Epithelial cell of proximal tubule (primary cell): Measurements from ENCODE around the gene CHST5. TPM values are rescaled to one million over a fixed set of nuclear protein-coding genes. Genes with fewer than 3 reads are reported as not detected.
A peak's percentile ranks its signal among the peaks of the same experiment; 100 is the strongest.

Experiments used
- DNase-seq: peaks from one replicate; pipeline ENCODE4 v3.0.0-alpha.2; 2011; ENCODE audit warnings: low read depth
- H3K4me3 ChIP-seq: 2 replicates; pipeline ENCODE4 v1.5.1; 2011; ENCODE audit warnings: low read depth, mild to moderate bottlenecking, low read length
- total RNA-seq: library from RNA; depleted of rRNA; stranded (reverse); fragments of >200 nt; gene quantifications from 2 replicates; pipeline ENCODE4 v1.2.3, GENCODE V29; 2015
- TF ChIP-seq, protein P1 (sequence below): conservative IDR thresholded peaks from 2 replicates; pipeline ENCODE4 v1.5.1; 2012; ENCODE audit warnings: low read depth, mild to moderate bottlenecking, low read length

Gene CHST5
- total RNA-seq, 1 donor from 2014 or later, result not detected

DNA sequence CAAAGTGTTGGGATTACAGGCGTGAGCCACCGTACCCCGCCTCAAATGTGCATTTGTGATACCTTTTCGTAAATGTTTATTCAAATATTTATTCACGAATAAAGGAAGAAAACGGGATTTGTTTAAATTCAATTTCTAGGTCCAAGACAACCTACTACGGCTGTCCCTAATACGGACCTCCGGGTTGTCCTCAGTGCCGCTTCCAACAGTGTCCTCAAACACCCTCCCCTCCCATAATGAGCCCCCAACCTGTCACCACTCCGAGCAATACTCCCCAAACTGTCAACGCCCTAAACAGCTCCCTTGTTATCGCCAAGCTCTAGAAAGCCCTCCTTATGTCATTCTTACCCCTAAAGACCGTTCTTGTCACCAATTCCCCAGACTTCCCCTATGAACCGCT, 29.7 kb upstream of the CHST5 start:
- H3K4me3 ChIP-seq, result peak overlapping the region; percentile 98
- TF ChIP-seq, protein P1, sequence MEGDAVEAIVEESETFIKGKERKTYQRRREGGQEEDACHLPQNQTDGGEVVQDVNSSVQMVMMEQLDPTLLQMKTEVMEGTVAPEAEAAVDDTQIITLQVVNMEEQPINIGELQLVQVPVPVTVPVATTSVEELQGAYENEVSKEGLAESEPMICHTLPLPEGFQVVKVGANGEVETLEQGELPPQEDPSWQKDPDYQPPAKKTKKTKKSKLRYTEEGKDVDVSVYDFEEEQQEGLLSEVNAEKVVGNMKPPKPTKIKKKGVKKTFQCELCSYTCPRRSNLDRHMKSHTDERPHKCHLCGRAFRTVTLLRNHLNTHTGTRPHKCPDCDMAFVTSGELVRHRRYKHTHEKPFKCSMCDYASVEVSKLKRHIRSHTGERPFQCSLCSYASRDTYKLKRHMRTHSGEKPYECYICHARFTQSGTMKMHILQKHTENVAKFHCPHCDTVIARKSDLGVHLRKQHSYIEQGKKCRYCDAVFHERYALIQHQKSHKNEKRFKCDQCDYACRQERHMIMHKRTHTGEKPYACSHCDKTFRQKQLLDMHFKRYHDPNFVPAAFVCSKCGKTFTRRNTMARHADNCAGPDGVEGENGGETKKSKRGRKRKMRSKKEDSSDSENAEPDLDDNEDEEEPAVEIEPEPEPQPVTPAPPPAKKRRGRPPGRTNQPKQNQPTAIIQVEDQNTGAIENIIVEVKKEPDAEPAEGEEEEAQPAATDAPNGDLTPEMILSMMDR, result no peak
- no peak for DNase-seq

DNA sequence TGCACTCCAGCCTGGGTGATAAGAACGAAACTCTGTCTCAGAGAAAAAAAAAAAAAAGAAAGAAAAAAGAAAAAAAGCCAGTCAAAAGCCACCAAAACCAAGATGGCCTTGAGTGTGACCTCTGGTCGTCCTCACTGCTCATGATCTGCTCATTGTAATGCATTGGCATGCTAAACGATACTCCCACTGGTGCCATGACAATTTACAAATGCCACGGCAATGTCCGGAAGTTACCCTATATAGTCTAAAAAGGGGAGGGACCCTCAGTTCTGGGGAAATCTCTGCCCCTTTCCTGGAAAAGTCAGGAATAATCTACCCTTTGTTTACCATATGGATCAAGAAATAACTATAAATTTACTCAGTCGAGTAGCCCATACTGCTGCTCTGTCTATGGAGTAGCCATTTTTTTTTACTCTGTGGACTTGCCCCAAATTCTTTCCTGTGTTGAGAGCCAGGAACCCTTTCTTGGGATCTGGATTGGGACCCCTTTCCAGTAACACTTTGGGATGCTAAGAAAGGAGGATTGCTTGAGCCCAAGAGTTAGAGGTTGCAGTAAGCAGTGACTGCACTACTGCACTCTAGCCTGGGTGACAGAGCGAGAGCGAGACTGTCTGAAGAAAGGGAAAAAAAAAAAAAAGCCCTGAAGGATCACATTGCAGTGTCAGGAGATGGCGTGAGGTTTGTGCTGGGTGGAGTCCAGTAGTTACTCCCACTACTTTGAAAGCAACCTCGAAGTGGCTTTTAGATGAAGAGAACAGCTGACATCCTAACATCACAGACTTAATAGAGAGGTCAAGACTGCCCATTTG, 23.9 kb upstream of the CHST5 start:
- DNase-seq, result no peak
- TF ChIP-seq, protein P1, result no peak
- no peak overlapping the region for H3K4me3 ChIP-seq

DNA sequence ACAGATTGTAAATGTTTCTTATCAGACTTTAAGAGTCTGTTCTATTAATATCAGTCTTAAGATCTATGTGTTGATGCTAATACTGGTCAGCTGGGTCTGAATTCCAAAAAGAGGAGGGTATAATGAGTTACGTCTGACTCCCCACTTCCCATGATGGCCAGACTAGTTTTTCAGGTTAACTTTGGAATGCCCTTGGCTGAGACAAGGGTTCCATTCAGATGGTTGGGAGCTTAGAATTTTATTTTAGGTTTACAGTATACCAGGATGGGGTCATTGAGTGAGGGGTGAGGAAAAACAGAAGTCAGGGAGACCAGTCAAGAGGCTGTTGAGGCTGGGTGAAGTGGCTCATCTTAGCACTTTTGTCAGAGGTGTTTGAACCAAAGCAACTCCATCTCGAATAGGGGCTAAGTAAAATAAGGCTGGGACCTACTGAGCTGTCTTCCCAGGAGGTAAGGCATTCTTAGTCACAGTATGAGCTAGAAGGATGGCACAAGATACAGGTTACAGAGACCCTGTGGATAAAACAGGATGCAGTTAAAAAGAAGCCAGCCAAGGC, 23.0 kb upstream of the CHST5 start:
- H3K4me3 ChIP-seq, result no peak overlapping the region
- TF ChIP-seq, protein P1, result no peak
- no peak for DNase-seq

DNA sequence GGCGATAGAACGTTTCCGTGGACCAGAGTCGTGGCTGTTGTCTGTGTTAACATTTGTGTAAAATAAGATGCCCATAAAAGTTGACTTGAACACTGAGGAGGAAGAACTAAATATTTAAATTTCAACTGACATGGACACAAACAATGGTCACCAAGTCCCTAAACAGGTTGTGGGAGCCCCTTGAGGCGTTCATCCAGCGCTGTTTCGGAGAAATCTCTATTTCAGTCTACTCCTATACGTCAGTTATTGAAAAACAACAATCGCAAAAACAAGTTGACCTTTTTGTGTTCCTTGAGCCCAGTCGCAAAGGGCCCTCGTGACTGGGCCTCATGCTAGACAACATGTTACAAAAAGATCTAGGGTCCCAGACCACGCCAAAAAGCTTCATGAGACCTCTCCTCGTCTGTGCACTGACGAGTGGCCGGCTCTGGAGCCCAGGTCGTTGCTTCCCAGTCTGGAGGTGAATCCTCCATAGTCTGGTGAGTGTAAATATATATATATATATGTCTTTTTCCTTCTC, 20.6 kb upstream of the CHST5 start:
- DNase-seq, result no peak
- H3K4me3 ChIP-seq, result peak overlapping the region; percentile 75
- TF ChIP-seq, protein P1, result no peak

DNA sequence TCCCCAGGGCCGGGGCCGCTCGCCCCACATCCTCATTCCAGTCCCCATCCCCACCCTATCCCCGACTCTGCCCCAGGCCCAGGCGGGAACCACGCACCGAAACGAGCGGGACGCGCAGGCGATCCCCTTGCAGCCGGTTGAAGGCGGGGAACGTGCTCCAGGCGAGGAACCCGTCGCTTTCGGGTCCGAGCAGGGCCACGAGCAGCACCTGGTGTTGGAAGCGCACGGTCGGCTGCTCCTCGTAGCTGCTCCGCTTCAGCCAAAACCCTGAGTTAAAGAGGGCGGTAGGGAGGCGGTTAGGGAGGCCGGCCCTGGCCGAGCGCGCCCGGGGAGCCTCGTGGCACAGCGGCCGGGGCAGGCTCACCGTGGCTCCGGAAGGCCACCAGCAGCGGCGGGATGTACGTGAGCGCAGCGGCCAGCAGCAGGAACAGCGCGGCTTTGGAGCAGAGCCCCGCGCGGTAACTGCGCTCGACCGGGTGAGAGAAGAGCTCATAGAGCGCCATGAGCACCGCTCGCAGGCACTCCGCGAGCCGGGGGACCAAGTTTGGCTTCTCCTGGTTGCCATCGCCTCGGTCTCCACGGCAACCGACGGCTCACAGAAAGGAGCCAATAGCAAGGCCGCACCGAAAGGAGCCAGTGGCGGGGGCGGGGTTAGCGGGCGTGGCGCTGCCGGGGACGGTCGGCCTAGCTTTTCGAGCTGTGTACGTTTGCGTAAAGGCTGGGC, 20.0 kb upstream of the CHST5 start, which contains the start of gene TMEM231:
Gene TMEM231, minus strand, starts transcription at position 546 of the 724 bp plus-strand sequence. Its CDS starts 43 bp downstream, at position 503.
- H3K4me3 ChIP-seq, result peak within 1 kb of the TSS; percentile 75
- TF ChIP-seq, protein P1, result no peak
- DNase-seq, result peak; percentile 32

DNA sequence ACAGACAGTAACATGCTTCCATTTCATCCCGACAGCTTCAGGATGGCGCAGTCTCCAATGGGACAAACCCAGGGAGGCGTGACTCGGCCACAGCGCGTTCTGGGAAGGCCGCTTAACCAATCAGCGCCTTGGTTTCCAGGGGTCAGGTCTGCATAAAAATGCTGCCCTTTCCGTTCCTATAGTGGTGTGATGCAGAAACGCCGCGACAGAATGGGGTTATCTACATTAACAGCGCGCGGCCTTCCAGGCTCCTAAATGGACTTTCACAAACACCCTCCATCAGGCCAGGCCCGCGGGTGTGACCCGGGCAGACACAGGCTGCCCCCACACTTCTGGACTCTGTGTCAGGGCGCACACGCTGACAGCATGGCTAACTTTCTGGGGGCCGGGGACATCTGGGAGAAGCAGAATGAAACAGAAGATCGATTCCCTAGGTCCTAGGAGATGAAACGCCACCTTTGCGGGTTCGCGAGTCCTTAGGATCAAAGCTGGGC, 19.4 kb upstream of the CHST5 start:
- TF ChIP-seq, protein P1, result no peak
- peak overlapping the region; percentile 75 for H3K4me3 ChIP-seq
- DNase-seq, result no peak
